GM12874 (cell line): ENCODE data around the gene REN.
A peak's percentile ranks its signal among the peaks of the same experiment; 100 is the strongest.

ENCODE experiments used
- CTCF ChIP-seq: IDR thresholded peaks from 2 replicates; pipeline ENCODE4 v1.5.1; 2011; ENCODE audit warnings: low read depth, mild to moderate bottlenecking, control low read depth, low read length, moderate library complexity; ENCODE audit not compliant: insufficient read depth

REN gene

GRCh38 chr1:204162494-204163074, 3.6 kb downstream of the REN start:
- TF ChIP-seq CTCF = peak; percentile 98

GRCh38 chr1:204161609-204162493, 4.3 kb downstream of the REN start:
- no peak for TF ChIP-seq CTCF

- no peak for TF ChIP-seq CTCF
These were observed 8.2 kb downstream of the REN start for GRCh38 chr1:204157962-204158361.

- TF ChIP-seq CTCF = no peak
These were observed 10.3 kb downstream of the REN start for GRCh38 chr1:204155881-204156280.

- no peak for TF ChIP-seq CTCF
These were observed 11.4 kb downstream of the REN start for GRCh38 chr1:204154568-204155255.

- no peak for TF ChIP-seq CTCF
These were observed 12.5 kb downstream of the REN start for GRCh38 chr1:204153667-204154066.

GRCh38 chr1:204152310-204153044, 13.7 kb downstream of the REN start:
- no peak for TF ChIP-seq CTCF
